GM23338 (cell line): ENCODE measurements around the gene JMY. TPM values are rescaled to one million over a fixed set of nuclear protein-coding genes. Genes with fewer than 3 reads are reported as not detected.

Source experiments
- ATAC-seq: fragments of 200-7000 bp; cut with Tn5 transposase; 3 replicates; pipeline ENCODE4 v1.9.1; 2020
- DNase-seq: peaks from one replicate; pipeline ENCODE4 v3.0.0-alpha.2; 2015; ENCODE audit warnings: low spot score
- H2AFZ ChIP-seq: fragments of 200-600 bp; sonication (generic); 2 replicates; pipeline ENCODE4 v1.8.0; 2016; ENCODE audit warnings: antibody characterized with exemption, mild to moderate bottlenecking, moderate library complexity
- H3F3A ChIP-seq: fragments of 200-600 bp; sonication (generic); replicated peaks from 2 replicates; pipeline ENCODE4 v1.8.0; 2017; ENCODE audit warnings: antibody characterized with exemption, mixed run types, low read depth
- H3K27ac ChIP-seq: fragments of 200-600 bp; sonication (generic); 2 replicates; pipeline ENCODE4 v1.6.1; 2016; ENCODE audit warnings: low read depth
- H3K27me3 ChIP-seq: fragments of 200-600 bp; sonication (generic); 2 replicates; pipeline ENCODE4 v1.8.0; 2016; ENCODE audit warnings: mild to moderate bottlenecking, mixed run types, moderate library complexity; ENCODE audit not compliant: insufficient read depth
- H3K36me3 ChIP-seq: fragments of 200-600 bp; sonication (generic); 2 replicates; pipeline ENCODE4 v1.8.0; 2016; ENCODE audit warnings: mild to moderate bottlenecking; ENCODE audit not compliant: insufficient read depth
- H3K4me1 ChIP-seq: fragments of 200-600 bp; sonication (generic); 2 replicates; pipeline ENCODE4 v1.8.0; 2016; ENCODE audit warnings: mild to moderate bottlenecking, moderate library complexity; ENCODE audit not compliant: insufficient read depth
- H3K4me2 ChIP-seq: fragments of 200-600 bp; sonication (generic); 2 replicates; pipeline ENCODE4 v1.7.1; 2017; ENCODE audit warnings: mixed run types
- H3K4me3 ChIP-seq: fragments of 200-600 bp; sonication (generic); 2 replicates; pipeline ENCODE4 v1.6.1; 2016; ENCODE audit warnings: mixed run types
- H3K79me2 ChIP-seq: fragments of 200-600 bp; sonication (generic); replicated peaks from 2 replicates; pipeline ENCODE4 v1.8.0; 2017; ENCODE audit warnings: mild to moderate bottlenecking; ENCODE audit not compliant: insufficient read depth
- H3K9me2 ChIP-seq: fragments of 200-600 bp; sonication (generic); 2 replicates; pipeline ENCODE4 v1.8.0; 2017; ENCODE audit not compliant: insufficient read depth
- H4K20me1 ChIP-seq: fragments of 200-600 bp; sonication (generic); replicated peaks from 2 replicates; pipeline ENCODE4 v1.8.0; 2017; ENCODE audit warnings: mild to moderate bottlenecking; ENCODE audit not compliant: insufficient read depth
- H3K27ac Mint-ChIP-seq: 2 replicates; pipeline ENCODE4 v1.8.0; 2020; ENCODE audit warnings: inconsistent platforms, mild to moderate bottlenecking, moderate library complexity, mixed read lengths
- H3K27me3 Mint-ChIP-seq: 3 replicates; pipeline ENCODE4 v1.8.0; 2022; ENCODE audit warnings: low read depth, mild to moderate bottlenecking, moderate library complexity, mixed read lengths, inconsistent platforms; ENCODE audit not compliant: insufficient read depth, poor library complexity
- H3K36me3 Mint-ChIP-seq: 3 replicates; pipeline ENCODE4 v1.8.0; 2021; ENCODE audit warnings: low read depth, mild to moderate bottlenecking, inconsistent platforms, moderate library complexity, mixed read lengths
- H3K4me1 Mint-ChIP-seq: 3 replicates; pipeline ENCODE4 v1.8.0; 2020; ENCODE audit warnings: mild to moderate bottlenecking, inconsistent platforms, mixed read lengths
- H3K4me3 Mint-ChIP-seq: 3 replicates; pipeline ENCODE4 v1.8.0; 2021; ENCODE audit warnings: moderate library complexity, mild to moderate bottlenecking, inconsistent platforms, mixed read lengths
- H3K9me3 Mint-ChIP-seq: 3 replicates; pipeline ENCODE4 v1.8.0; 2020; ENCODE audit warnings: moderate library complexity, mild to moderate bottlenecking, inconsistent platforms, mixed read lengths
- CREB1 ChIP-seq: fragments of 250-450 bp; sonication (Bioruptor Pico); IDR thresholded peaks from 2 replicates; pipeline ENCODE4 v1.5.0; 2020; ENCODE audit warnings: low read depth, mild to moderate bottlenecking, moderate library complexity
- CTCF ChIP-seq, 2 experiments: fragments of 200-600 bp in 1 of 2; sonication (generic) in 1 of 2; conservative IDR thresholded peaks; 2 replicates each; pipeline versions ENCODE4 v1.5.1 to v1.6.1; 2016 to 2017; ENCODE audit warnings: antibody characterized with exemption in 2 of 2, low read depth in 2 of 2, mild to moderate bottlenecking in 2 of 2, moderate library complexity in 1 of 2
- ETS1 ChIP-seq: IDR thresholded peaks from 2 replicates; pipeline ENCODE4 v1.6.1; 2016; ENCODE audit warnings: antibody characterized with exemption
- EZH2 ChIP-seq: fragments of 200-600 bp; sonication (generic); IDR thresholded peaks from one replicate; pipeline ENCODE4 v1.8.0; 2017; ENCODE audit warnings: antibody characterized with exemption, mild to moderate bottlenecking, low read depth; ENCODE audit not compliant: unreplicated experiment
- JUNB ChIP-seq: IDR thresholded peaks from one replicate; pipeline ENCODE4 v1.6.1; 2016; ENCODE audit warnings: antibody characterized with exemption; ENCODE audit not compliant: unreplicated experiment
- NANOG ChIP-seq: IDR thresholded peaks from 2 replicates; pipeline ENCODE4 v1.6.1; 2016; ENCODE audit warnings: antibody characterized with exemption, borderline replicate concordance
- REST ChIP-seq: IDR thresholded peaks from one replicate; pipeline ENCODE4 v1.6.1; 2018; ENCODE audit warnings: antibody characterized with exemption; ENCODE audit not compliant: unreplicated experiment
- STAT1 ChIP-seq: IDR thresholded peaks from one replicate; pipeline ENCODE4 v1.6.1; 2016; ENCODE audit warnings: antibody characterized with exemption; ENCODE audit not compliant: unreplicated experiment
- ZNF114 ChIP-seq: fragments of 250-450 bp; sonication (Bioruptor Pico); IDR thresholded peaks from 2 replicates; pipeline ENCODE4 v1.5.0; 2020; ENCODE audit warnings: mild to moderate bottlenecking, moderate library complexity
- polyA plus RNA-seq: library from polyadenylated mRNA; unstranded; fragments of >200 nt; fragmentation: Nextera tagmentation; extraction: Ambion mirVana; gene quantifications from 2 replicates; pipeline ENCODE4 v1.2.1, GENCODE V29; 2016
- total RNA-seq: library from RNA; depleted of rRNA; stranded (reverse); fragments of >200 nt; shearing (Covaris generic); gene quantifications from 2 replicates; pipeline ENCODE4 v1.2.3, GENCODE V29; 2014

JMY gene
- total and polyA plus RNA-seq, 2 experiments from 2014 or later, result 6.2 to 18.4 TPM

GRCh38 chr5:79273341-79273740, 37.4 kb downstream of the JMY start (continued):
- TF ChIP-seq STAT1 (no peak), ZNF114 (CRISPR knock-in tag) (no peak), EZH2 (no peak), REST (no peak), NANOG (no peak), CREB1 (no peak)

- no peak for ATAC-seq
- H3K36me3 Mint-ChIP-seq, result peaks cover 21% of the 10 kb centered on the region; the same call in 2 of the 3 replicates
- peaks cover 6% of the 10 kb centered on the region; the same call in 1 of the 2 replicates for H3K79me2 ChIP-seq
- peaks cover 2% of the 10 kb centered on the region for H3K27me3 Mint-ChIP-seq
- H2AFZ ChIP-seq, result no peak overlapping the region
- no peak overlapping the region for H3K4me3 ChIP-seq
- peaks cover 6% of the 10 kb centered on the region; the same call in 2 of the 3 replicates for H3K4me1 Mint-ChIP-seq
- H3K9me2 ChIP-seq, result no peaks in the 10 kb centered on the region
- no peaks in the 10 kb centered on the region for H4K20me1 ChIP-seq
- no peak overlapping the region for H3K4me2 ChIP-seq
- no peak overlapping the region for H3K27ac Mint-ChIP-seq
- no peak overlapping the region for H3K4me3 Mint-ChIP-seq
- H3F3A ChIP-seq, result no peaks in the 10 kb centered on the region
- no peaks in the 10 kb centered on the region for H3K4me1 ChIP-seq
- no peak overlapping the region for H3K27ac ChIP-seq
- no peaks in the 10 kb centered on the region for H3K36me3 ChIP-seq
- no peak for DNase-seq
- no peaks in the 10 kb centered on the region for H3K9me3 Mint-ChIP-seq
- H3K27me3 ChIP-seq, result no peaks in the 10 kb centered on the region
- TF ChIP-seq ETS1, result no peak
- TF ChIP-seq NANOG, result no peak
- no peak for TF ChIP-seq ZNF114 (CRISPR knock-in tag)
- no peak for TF ChIP-seq STAT1
- no peak for TF ChIP-seq JUNB
- no peak for TF ChIP-seq EZH2
- TF ChIP-seq REST, result no peak
- TF ChIP-seq CREB1, result no peak
- no peak for TF ChIP-seq CTCF (conservative IDR thresholded peaks at IDR 0.05; ENCODE audit: low read depth in 2 of 2)
Measured at GRCh38 chr5:79284846-79285245, 48.9 kb downstream of the JMY start.
